Neutrophil (primary cell): Measurements from ENCODE around the gene CD19.
"Not testable (repeated sequence)": the region's sequence is repeated elsewhere in the genome, so short reads cannot be mapped to it uniquely, and the experiment has no call there.

Experiments
- H3K27ac ChIP-seq: fragments of 200-600 bp; sonication (generic); 2 replicates; pipeline ENCODE4 v1.5.1; 2016; ENCODE audit warnings: mild to moderate bottlenecking, moderate library complexity
- H3K27me3 ChIP-seq: fragments of 200-600 bp; sonication (generic); 2 replicates; pipeline ENCODE4 v1.6.0; 2016; ENCODE audit warnings: mild to moderate bottlenecking
- H3K36me3 ChIP-seq: fragments of 200-600 bp; sonication (generic); 2 replicates; pipeline ENCODE4 v1.5.1; 2017
- H3K4me1 ChIP-seq, 2 experiments: fragments of 200-600 bp in 1 of 2; sonication (generic) in 1 of 2; 1 replicate in 1 of 2; 2 replicates in 1 of 2; pipeline versions ENCODE4 v1.5.1 to v1.6.1; 2013 to 2016; ENCODE audit warnings: low read depth in 1 of 2, low read length in 1 of 2, mild to moderate bottlenecking in 1 of 2, moderate library complexity in 1 of 2; ENCODE audit not compliant: control insufficient read depth in 1 of 2, insufficient read depth in 1 of 2
- H3K4me3 ChIP-seq, 2 experiments: fragments of 200-600 bp in 1 of 2; sonication (generic) in 1 of 2; 1 replicate in 1 of 2; 2 replicates in 1 of 2; pipeline ENCODE4 v1.5.1; 2013 to 2016; ENCODE audit warnings: low read depth in 1 of 2, low read length in 1 of 2, mild to moderate bottlenecking in 1 of 2, moderate library complexity in 1 of 2
- H3K9me3 ChIP-seq: fragments of 200-600 bp; sonication (generic); 2 replicates; pipeline ENCODE4 v1.5.1; 2016
- CTCF ChIP-seq: fragments of 200-600 bp; sonication (generic); IDR thresholded peaks from 2 replicates; pipeline ENCODE4 v1.5.1; 2016; ENCODE audit warnings: antibody characterized with exemption

CD19 gene

GRCh38 chr16:28958216-28958615 is 26.4 kb downstream of the CD19 start:
- TF ChIP-seq CTCF, result no peak
- Histone ChIP-seq H3K4me1 (no peaks in the 10 kb centered on the region), H3K27ac (no peak overlapping the region), H3K9me3 (no peaks in the 10 kb centered on the region), H3K4me3 (no peak overlapping the region), H3K27me3 (no peaks in the 10 kb centered on the region), H3K36me3 (peaks cover 82% of the 10 kb centered on the region)

GRCh38 chr16:28958836-28959235 is 27.1 kb downstream of the CD19 start:
- Histone ChIP-seq H3K4me1 (no peaks in the 10 kb centered on the region), H3K36me3 (peaks cover 87% of the 10 kb centered on the region), H3K27me3 (no peaks in the 10 kb centered on the region)

GRCh38 chr16:28964072-28964471 is 32.3 kb downstream of the CD19 start:
- peaks cover 65% of the 10 kb centered on the region for H3K36me3 ChIP-seq
- no peak for TF ChIP-seq CTCF
- H3K4me3 ChIP-seq, result no peak overlapping the region
- H3K9me3 ChIP-seq, result no peaks in the 10 kb centered on the region
- H3K27me3 ChIP-seq, result no peaks in the 10 kb centered on the region
- H3K4me1 ChIP-seq, result no peaks in the 10 kb centered on the region
- H3K27ac ChIP-seq, result no peak overlapping the region

More at GRCh38 chr16:28958836-28959235, 27.1 kb downstream of the CD19 start:
- no peak overlapping the region for H3K4me3 ChIP-seq
- no peak for TF ChIP-seq CTCF
- H3K9me3 ChIP-seq, result no peaks in the 10 kb centered on the region
- H3K27ac ChIP-seq, result no peak overlapping the region

- Histone ChIP-seq H3K4me3 (no peak overlapping the region), H3K27me3 (no peaks in the 10 kb centered on the region), H3K27ac (no peak overlapping the region), H3K4me1 (no peaks in the 10 kb centered on the region), H3K36me3 (peaks cover 62% of the 10 kb centered on the region), H3K9me3 (no peaks in the 10 kb centered on the region)
- TF ChIP-seq CTCF, result no peak
These were observed 32.7 kb downstream of the CD19 start for GRCh38 chr16:28964496-28964895.

- no peak overlapping the region for H3K4me3 ChIP-seq
- H3K27me3 ChIP-seq, result no peaks in the 10 kb centered on the region
- H3K36me3 ChIP-seq, result peaks cover 39% of the 10 kb centered on the region
- H3K4me1 ChIP-seq, result no peaks in the 10 kb centered on the region
- no peaks in the 10 kb centered on the region for H3K9me3 ChIP-seq
- no peak overlapping the region for H3K27ac ChIP-seq
- no peak for TF ChIP-seq CTCF
These were observed 35.4 kb downstream of the CD19 start for GRCh38 chr16:28967156-28967555.

- not testable (repeated sequence) for H3K4me3 ChIP-seq, H3K27me3 ChIP-seq, H3K4me1 ChIP-seq, H3K9me3 ChIP-seq, H3K27ac ChIP-seq
- peaks cover 14% of the 10 kb centered on the region for H3K36me3 ChIP-seq
These were observed 37.9 kb downstream of the CD19 start for GRCh38 chr16:28969696-28970095.
